Measurements from ENCODE around the gene EEF1AKMT3. TPM values are rescaled to one million over a fixed set of nuclear protein-coding genes. Genes with fewer than 3 reads are reported as not detected.

Gene EEF1AKMT3
- polyA plus RNA-seq, 2 of the 4 experiments (the other 2 are of a cell fraction) = 7.3 to 15.8 TPM

DNA sequence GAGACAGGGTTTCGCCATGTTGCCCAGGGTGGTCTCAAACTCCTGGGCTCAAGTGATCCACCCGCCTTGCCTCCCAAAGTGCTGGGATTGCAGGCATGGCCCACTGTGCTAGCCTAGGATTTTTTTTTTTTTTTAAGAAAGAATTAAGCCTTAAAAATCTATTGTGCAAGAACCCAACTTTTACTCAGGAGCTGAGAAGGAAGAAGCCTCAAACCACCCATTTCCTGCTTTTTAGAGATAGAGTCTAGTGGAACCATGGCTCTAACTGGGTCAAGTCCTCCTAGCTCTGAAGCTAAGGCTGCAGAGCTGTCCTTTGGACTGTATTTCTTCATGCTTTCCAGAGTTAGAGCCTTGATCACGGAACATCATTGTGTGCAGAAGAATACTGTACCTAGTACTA, 8.8 kb downstream of the EEF1AKMT3 start:
- WGBS (ENCODE audit: missing lambda C conversion rate) = 94% methylated on average over 3 of the region's 3 CpGs
- no peak overlapping the region for H3K4me2 ChIP-seq
- ATAC-seq (0 out of 6 replicates have a peak, but pooled peaks of 1 of the 2 experiments have one; percentile 7), DNase-seq (ENCODE audit: low read depth in 1 of 2, low spot score in 1 of 2) (no peak), FAIRE-seq (no peak)
- H3K4me3 ChIP-seq = no peak overlapping the region
- POLR2A ChIA-PET = interaction anchor here (1.2 kb wide), 1 partner anchor 9 kb away, joined by 5 read pairs; the partner anchor contains the start of genes EEF1AKMT3 and METTL1
- no peaks in the 10 kb centered on the region for H3K9me3 ChIP-seq
- H3K4me1 ChIP-seq = peaks cover 8% of the 10 kb centered on the region
- CTCF ChIA-PET = interaction anchor here (0.9 to 4.1 kb wide), 8 partner anchors 9 to 116 kb away, joined by 3 to 33 read pairs (median 4); partner anchors contain the start of genes CYP27B1, EEF1AKMT3 and METTL1
- no peak overlapping the region for H3K27ac ChIP-seq
- no peak for TF ChIP-seq CTCF (IDR thresholded peaks at IDR 0.05)

DNA sequence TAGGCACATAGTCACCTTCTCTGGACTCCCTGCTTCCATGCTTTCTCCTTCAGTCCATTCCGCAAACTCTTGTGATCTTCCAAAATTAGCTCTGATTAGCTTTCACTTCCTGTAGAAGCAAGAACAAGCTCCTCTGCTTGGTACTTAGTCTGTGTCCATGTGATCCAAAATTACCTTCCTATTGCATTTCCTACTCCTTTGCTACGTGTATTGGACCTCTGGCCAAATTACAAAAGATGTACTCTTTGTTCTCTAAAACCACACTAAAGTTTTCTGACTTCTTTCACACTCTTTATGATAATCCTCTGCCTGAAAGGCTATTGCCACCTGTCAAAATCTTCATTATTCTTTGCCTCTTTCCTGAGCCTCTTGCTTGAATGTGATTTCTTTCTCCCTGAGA, 9.4 kb downstream of the EEF1AKMT3 start:
- 54% methylated on average over 2 of the region's 2 CpGs for WGBS (ENCODE audit: missing lambda C conversion rate)
- CTCF ChIA-PET = interaction anchor here (0.9 to 4.1 kb wide), 9 partner anchors 10 to 115 kb away, joined by 3 to 33 read pairs (median 4); partner anchors contain the start of genes CYP27B1, EEF1AKMT3 and METTL1
- TF ChIP-seq HDAC2 (IDR thresholded peaks at IDR 0.05) (no peak), POLR2A (IDR thresholded peaks at IDR 0.05; ENCODE audit: low read length) (no peak), MAZ (IDR thresholded peaks at IDR 0.05; ENCODE audit: borderline replicate concordance, low read depth, low read length) (no peak), HOXB5 (CRISPR knock-in tag; IDR thresholded peaks at IDR 0.05) (no peak), MYC (IDR thresholded peaks at IDR 0.05; ENCODE audit: borderline replicate concordance, low read length) (no peak), CTCF (IDR thresholded peaks at IDR 0.05) (no peak), CEBPB (IDR thresholded peaks at IDR 0.05) (no peak), FOSB (CRISPR knock-in tag; IDR thresholded peaks at IDR 0.05) (no peak), HOXB13 (CRISPR knock-in tag; IDR thresholded peaks at IDR 0.05; ENCODE audit: low read depth) (no peak), CHD4 (IDR thresholded peaks at IDR 0.05; ENCODE audit: borderline replicate concordance) (no peak), JUNB (IDR thresholded peaks at IDR 0.05) (no peak), POLR2AphosphoS2 (conservative IDR thresholded peaks at IDR 0.05; ENCODE audit: low read length) (no peak), JUN (IDR thresholded peaks at IDR 0.05) (no peak), ESRRA (IDR thresholded peaks at IDR 0.05; ENCODE audit: borderline replicate concordance, low read length) (no peak), ATOH8 (CRISPR knock-in tag; IDR thresholded peaks at IDR 0.05; ENCODE audit: low read depth) (no peak)
- TF ChIP-seq, protein P1, sequence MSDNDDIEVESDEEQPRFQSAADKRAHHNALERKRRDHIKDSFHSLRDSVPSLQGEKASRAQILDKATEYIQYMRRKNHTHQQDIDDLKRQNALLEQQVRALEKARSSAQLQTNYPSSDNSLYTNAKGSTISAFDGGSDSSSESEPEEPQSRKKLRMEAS (IDR thresholded peaks at IDR 0.05) = no peak
- TF ChIP-seq, protein P2, sequence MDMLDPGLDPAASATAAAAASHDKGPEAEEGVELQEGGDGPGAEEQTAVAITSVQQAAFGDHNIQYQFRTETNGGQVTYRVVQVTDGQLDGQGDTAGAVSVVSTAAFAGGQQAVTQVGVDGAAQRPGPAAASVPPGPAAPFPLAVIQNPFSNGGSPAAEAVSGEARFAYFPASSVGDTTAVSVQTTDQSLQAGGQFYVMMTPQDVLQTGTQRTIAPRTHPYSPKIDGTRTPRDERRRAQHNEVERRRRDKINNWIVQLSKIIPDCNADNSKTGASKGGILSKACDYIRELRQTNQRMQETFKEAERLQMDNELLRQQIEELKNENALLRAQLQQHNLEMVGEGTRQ (IDR thresholded peaks at IDR 0.05) = no peak
- TF ChIP-seq, protein P3, sequence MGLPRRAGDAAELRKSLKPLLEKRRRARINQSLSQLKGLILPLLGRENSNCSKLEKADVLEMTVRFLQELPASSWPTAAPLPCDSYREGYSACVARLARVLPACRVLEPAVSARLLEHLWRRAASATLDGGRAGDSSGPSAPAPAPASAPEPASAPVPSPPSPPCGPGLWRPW (IDR thresholded peaks at IDR 0.05) = no peak
- Histone ChIP-seq H3K27ac (no peak overlapping the region), H3K4me3 (no peak overlapping the region), H3K9me3 (no peaks in the 10 kb centered on the region), H3K4me2 (no peak overlapping the region), H3K4me1 (peaks cover 8% of the 10 kb centered on the region)
- FAIRE-seq (no peak), DNase-seq (ENCODE audit: low read depth in 1 of 2, low spot score in 1 of 2) (no peak), ATAC-seq (no peak; a peak in 1 of 6 replicates)
- POLR2A ChIA-PET = interaction anchor here (1.2 kb wide), 1 partner anchor 9 kb away, joined by 5 read pairs; the partner anchor contains the start of genes EEF1AKMT3 and METTL1
